Fibroblast of mammary gland (primary cell): ENCODE measurements around the gene PMVK.

ENCODE experiments used
- DNase-seq: peaks from one replicate; pipeline ENCODE4 v3.0.0-alpha.2; 2010; ENCODE audit warnings: low read depth
- H3K4me3 ChIP-seq: 2 replicates; pipeline ENCODE4 v1.5.1; 2011; ENCODE audit warnings: low read depth, mild to moderate bottlenecking, low read length, moderate library complexity; ENCODE audit not compliant: control insufficient read depth
- TF ChIP-seq, protein P1 (sequence below): conservative IDR thresholded peaks from 2 replicates; pipeline ENCODE4 v1.5.1; 2011; ENCODE audit warnings: low read depth, low read length, inconsistent platforms; ENCODE audit not compliant: control insufficient read depth, insufficient read depth

The PMVK gene

DNA sequence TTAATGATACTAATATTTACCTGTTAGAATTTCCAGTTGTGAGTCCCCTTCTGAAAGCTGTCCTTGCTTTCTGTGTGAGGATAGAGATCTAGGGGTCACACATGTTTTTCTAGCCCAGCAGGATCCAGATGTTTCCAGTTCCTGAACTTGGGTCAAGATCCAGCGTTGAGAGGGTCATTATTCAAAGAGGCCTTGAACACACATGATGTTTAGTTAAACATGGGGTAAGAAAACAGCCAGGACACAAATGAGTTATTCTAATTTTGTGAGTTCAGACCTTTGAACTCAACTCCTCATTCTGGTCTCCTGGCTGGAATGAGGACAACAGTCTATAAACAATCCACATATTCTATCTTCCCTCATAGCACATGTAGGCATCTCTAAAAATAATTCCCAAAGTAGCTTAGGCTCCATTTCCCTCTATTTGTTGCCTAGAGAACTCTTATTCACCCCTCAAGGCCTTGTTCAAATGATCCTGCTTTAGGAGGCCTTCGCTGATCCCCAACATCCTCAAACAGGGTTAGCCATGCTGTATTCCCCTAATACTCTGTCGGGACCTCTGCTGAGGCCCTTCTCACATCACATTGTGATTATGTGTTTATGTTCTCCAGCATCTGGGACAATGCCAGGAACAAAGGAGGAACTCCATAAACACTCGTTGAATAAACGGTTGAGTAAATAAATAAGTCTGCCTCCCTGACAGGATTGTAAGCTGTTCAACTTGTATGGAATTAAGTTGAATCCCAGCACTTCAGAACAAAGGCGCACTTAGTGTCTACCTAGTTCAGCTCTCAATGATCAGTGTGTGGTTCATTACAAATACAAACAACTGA, 51.4 kb downstream of the PMVK start:
- DNase-seq: no peak
- TF ChIP-seq, protein P1, sequence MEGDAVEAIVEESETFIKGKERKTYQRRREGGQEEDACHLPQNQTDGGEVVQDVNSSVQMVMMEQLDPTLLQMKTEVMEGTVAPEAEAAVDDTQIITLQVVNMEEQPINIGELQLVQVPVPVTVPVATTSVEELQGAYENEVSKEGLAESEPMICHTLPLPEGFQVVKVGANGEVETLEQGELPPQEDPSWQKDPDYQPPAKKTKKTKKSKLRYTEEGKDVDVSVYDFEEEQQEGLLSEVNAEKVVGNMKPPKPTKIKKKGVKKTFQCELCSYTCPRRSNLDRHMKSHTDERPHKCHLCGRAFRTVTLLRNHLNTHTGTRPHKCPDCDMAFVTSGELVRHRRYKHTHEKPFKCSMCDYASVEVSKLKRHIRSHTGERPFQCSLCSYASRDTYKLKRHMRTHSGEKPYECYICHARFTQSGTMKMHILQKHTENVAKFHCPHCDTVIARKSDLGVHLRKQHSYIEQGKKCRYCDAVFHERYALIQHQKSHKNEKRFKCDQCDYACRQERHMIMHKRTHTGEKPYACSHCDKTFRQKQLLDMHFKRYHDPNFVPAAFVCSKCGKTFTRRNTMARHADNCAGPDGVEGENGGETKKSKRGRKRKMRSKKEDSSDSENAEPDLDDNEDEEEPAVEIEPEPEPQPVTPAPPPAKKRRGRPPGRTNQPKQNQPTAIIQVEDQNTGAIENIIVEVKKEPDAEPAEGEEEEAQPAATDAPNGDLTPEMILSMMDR: no peak
- no peak overlapping the region for H3K4me3 ChIP-seq

DNA sequence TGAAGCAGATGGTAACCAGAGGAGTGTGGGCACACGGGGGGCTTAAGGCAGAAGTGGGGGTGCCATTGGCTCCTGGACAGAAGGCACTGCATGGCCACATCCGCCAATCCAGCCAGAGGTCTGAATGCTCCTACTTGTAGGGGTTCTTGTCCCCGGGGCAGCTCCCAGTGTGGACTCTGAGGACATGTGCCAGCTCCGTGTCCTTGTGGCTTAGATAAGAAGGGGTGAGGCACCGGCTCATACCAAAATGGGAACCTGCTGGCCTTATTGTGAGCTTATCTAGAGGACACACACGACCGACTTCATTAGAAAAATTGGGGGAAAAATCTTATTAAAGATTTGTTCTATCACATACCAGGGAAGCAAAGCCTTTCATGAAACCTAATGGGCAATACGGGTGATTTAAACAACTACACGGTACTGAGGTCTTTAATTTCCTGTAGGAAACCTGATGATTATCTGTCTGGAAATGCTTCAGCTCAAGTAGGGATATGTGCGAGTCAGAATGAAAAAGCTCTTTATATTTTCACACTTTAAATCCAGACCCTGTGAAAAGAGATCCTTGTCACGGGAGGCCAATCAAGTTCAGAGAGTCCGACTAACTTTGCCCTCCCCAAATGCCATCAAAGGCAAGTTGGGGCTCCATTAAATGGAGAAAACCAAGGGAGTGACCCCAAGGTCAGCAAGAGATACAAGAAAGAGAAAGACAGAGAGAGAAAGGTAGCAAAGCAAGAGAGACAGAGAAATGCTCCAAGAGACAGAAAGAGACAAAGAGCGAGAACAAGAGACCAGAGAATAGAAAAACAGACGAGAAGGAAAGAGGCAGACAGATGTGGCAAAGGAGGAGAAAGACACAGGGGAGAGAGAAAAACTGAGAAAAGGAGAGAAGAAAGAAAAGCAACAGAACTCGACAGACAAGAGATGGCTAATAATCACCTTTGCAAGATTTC, 52.3 kb downstream of the PMVK start:
- no peak overlapping the region for H3K4me3 ChIP-seq
- no peak for DNase-seq
- TF ChIP-seq, protein P1: no peak

DNA sequence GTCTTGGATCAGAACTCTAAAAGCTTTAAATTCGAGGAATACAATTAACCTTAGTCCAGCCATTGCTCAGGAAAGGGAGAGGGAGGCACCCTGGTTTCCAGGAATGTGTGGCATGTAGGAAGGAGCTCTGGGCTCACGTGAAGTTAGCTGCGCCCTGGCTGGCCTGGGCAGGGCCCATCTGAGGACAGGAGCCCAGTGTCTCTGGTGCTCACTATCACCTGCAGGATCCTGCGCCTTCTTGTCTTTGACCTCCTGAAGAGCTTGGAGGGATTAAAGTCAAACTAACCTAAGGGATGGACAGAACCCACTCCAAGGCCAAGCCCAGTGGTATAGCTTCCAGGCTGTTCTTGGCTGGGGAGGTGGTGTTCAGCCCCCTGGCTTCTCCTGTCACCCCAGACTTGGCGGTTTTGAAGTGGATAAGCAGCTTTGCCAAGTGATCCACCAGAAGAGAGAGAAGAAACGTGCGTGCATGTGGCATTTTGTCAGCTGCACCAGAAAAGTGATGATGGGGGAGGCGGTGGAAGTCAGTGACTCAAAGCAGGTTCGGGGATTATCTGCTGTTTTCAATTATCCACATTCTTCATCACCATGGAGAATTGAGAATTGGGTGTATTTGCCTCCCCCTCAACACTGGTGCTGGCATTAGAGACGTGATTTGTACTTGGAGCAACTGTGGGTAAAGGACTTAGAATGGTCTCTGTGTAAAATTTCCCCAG, 54.5 kb downstream of the PMVK start:
- H3K4me3 ChIP-seq: no peak overlapping the region
- no peak for DNase-seq
- TF ChIP-seq, protein P1: no peak

DNA sequence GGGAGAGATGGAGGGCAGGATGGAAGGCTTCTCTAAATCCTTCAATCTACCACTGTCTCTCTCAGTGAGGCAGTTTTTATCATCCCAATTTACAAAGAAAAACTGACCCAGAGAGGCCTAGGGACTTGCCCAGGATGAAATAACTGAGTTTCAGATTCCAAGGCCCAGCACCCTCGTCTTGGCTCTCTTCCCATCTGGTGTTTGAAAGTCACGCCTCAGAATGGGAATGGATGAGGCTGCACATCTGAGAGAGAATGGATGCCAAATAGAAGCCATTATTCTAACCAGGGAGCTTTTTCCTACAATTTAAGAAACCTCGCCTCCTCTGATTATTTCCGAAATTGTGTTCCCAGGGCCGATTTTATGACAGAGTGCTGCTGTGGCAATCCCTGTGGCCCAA, 55.8 kb downstream of the PMVK start:
- no peak overlapping the region for H3K4me3 ChIP-seq
- no peak for DNase-seq
- TF ChIP-seq, protein P1: no peak

DNA sequence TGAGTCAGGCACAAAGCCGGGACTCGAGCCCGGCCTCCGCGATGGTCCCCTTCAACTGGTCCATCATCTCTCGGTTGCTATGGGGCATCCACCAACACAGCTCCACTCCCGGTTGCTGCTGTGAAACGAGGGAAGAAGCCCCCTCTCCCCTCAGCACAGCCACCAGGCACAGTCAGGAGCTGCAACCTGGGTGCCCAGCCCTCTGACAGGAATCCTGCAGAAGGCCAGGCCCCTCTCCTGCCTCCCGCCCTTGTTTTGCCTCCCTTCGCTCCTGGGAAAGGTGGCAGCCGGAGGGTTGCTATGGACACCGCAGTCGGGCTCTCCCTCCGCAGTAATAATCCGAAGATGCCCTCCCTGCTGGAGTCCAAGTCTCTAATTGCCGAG, 57.5 kb downstream of the PMVK start:
- TF ChIP-seq, protein P1: no peak
- H3K4me3 ChIP-seq: no peak overlapping the region
- no peak for DNase-seq

DNA sequence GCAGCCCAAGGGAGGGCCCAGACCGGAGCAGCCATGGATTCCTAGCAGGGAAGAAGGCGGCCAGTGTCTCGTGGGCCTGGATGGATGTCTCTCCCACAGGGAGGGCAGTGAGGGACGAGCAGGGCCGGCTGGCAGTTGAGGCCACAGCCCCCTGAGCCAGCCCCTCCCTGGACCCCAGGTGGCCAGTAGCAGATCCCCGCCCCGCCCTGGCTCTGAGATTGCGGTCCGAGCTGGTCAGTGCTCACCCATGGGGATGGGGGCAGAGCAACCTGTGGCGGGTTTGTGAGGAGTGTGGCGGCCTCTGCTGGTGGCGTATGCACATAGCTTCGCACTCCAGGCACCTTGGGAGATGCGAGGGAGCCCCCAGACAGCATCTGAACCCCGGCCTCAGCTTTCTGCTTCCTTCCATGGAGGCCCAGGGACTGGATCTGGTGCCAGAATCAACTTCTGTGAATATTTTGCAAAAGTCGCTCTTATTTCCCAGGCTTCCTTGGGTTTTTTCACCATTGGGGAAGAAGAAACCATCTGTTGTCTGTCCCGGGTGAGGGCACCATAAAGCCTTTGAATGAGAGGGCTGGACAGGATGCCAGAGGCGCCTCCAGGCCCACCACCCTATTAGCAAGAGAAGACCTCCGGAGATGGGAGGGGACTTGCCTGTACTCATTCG, 58.0 kb downstream of the PMVK start:
- TF ChIP-seq, protein P1: peak; percentile 71
- peak; percentile 65 for DNase-seq
- H3K4me3 ChIP-seq: no peak overlapping the region
